ENCODE measurements around the gene TFR2. TPM values are rescaled to one million over a fixed set of nuclear protein-coding genes. Genes with fewer than 3 reads are reported as not detected.

TFR2 gene
- total and polyA plus RNA-seq, 2 donors (not counting 1 experiment from before 2014, with no cell fraction given), result 5.9 to 10.0 TPM

GRCh38 chr7:100589341-100589947 lies 51.9 kb downstream of the TFR2 start:
- intact Hi-C loops (cut with micrococcal nuclease), result loop anchor here (5.0 kb wide), 1 partner anchor 507 kb away; the partner anchor contains the start of gene ZNF3
- H3K27ac ChIP-seq (ENCODE audit: low read length in 2 of 2), result no peak overlapping the region

More at GRCh38 chr7:100589341-100589947, 51.9 kb downstream of the TFR2 start:
- Mint-ChIP-seq H3K4me3 (no peak overlapping the region), H3K27me3 (peaks cover 19% of the 10 kb centered on the region), H3K27ac (no peak overlapping the region), H3K4me1 (peaks cover 20% of the 10 kb centered on the region), H3K9me3 (ENCODE audit: insufficient read depth) (no peaks in the 10 kb centered on the region)
- ATAC-seq (ENCODE audit: low read depth), result no peak
- CTCF ChIA-PET, result interaction anchor here (0.8 to 11.1 kb wide), 18 partner anchors 14 to 262 kb away, joined by 3 to 226 read pairs (median 4); partner anchors contain the start of genes AGFG2, MOSPD3, PCOLCE and SLC12A9
- Histone ChIP-seq H3K4me2 (replicated peaks; ENCODE audit: low read depth, low read length, poor library complexity, severe bottlenecking) (no peak overlapping the region), H2AFZ (ENCODE audit: insufficient read depth, low read depth, low read length, poor library complexity, severe bottlenecking) (no peak overlapping the region), H3K4me1 (ENCODE audit: control insufficient read depth in 2 of 2, insufficient read depth in 2 of 2, low read length in 2 of 2) (peaks cover 12 to 14% of the 10 kb centered on the region in 2 donors), H3K9me3 (ENCODE audit: control extremely low read depth in 1 of 3, control insufficient read depth in 2 of 3, insufficient read depth in 1 of 3, low read length in 2 of 3) (no peaks in the 10 kb centered on the region), H3K4me3 (ENCODE audit: control extremely low read depth in 1 of 5, extremely low read depth in 1 of 5, insufficient read depth in 1 of 5, low read depth in 2 of 5, low read length in 4 of 5) (no peak overlapping the region), H3K27me3 (replicated peaks in 1 of 4; ENCODE audit: control extremely low read depth in 1 of 4, control insufficient read depth in 3 of 4, insufficient read depth in 4 of 4, low read length in 3 of 4) (peaks cover 0 to 22% (median 7%) of the 10 kb centered on the region in 4 experiments), H4K20me1 (ENCODE audit: control insufficient read depth, insufficient read depth, low read length, poor library complexity, severe bottlenecking) (peaks cover 15% of the 10 kb centered on the region), H3K9ac (ENCODE audit: low read length) (no peak overlapping the region), H3K36me3 (replicated peaks in 1 of 2; ENCODE audit: control extremely low read depth in 1 of 2, control insufficient read depth in 1 of 2, extremely low read depth in 1 of 2, insufficient read depth in 2 of 2, low read length in 1 of 2) (no peaks in the 10 kb centered on the region), H3K79me2 (ENCODE audit: control insufficient read depth, insufficient read depth, low read length) (peaks cover 14% of the 10 kb centered on the region)
- TF ChIP-seq CTCF (IDR thresholded peaks at IDR 0.05), result no peak
- no peak for TF ChIP-seq EZH2 (IDR thresholded peaks at IDR 0.05; ENCODE audit: borderline replicate concordance, insufficient read depth, low read depth, low read length, poor library complexity, severe bottlenecking)
- DNase-seq, result no peak
- POLR2A ChIA-PET, result interaction anchor here (1.1 kb wide), 2 partner anchors 20 to 26 kb away, joined by 4 read pairs; no protein-coding TSS in a partner anchor
- WGBS (ENCODE audit: insufficient coverage), result 64% methylated on average over 4 of the region's 7 CpGs

Measured in B cell (primary cell).